ENCODE measurements around the gene TEX51. TPM values are rescaled to one million over a fixed set of nuclear protein-coding genes. Genes with fewer than 3 reads are reported as not detected.

The TEX51 gene
- total and polyA plus RNA-seq, 2 of the 4 experiments (the other 2 are of a cell fraction): not detected

- no peaks in the 10 kb centered on the region for H3K4me1 ChIP-seq (ENCODE audit: control insufficient read depth, insufficient read depth, low read length)
- no peaks in the 10 kb centered on the region for H3K9me3 ChIP-seq (ENCODE audit: control insufficient read depth, insufficient read depth, low read length)
- no peak overlapping the region for H3K23ac ChIP-seq (ENCODE audit: low read depth, low read length)
- no peak overlapping the region for H3K4me2 ChIP-seq (ENCODE audit: low read depth, low read length)
- no peak overlapping the region for H2BK15ac ChIP-seq (ENCODE audit: low read depth, low read length)
- no peak for TF ChIP-seq CTCF (conservative IDR thresholded peaks at IDR 0.05; ENCODE audit: low read depth, low read length)
- TF ChIP-seq MAFK (IDR thresholded peaks at IDR 0.05; ENCODE audit: low read depth, low read length): no peak
- no peak for TF ChIP-seq MAZ (IDR thresholded peaks at IDR 0.05; ENCODE audit: borderline replicate concordance, low read depth, low read length)
- no peak for TF ChIP-seq MXI1 (IDR thresholded peaks at IDR 0.05; ENCODE audit: borderline replicate concordance, low read depth, low read length)
- no peak for TF ChIP-seq RCOR1 (IDR thresholded peaks at IDR 0.05; ENCODE audit: insufficient replicate concordance, low read length)
- no peak for TF ChIP-seq SMC3 (IDR thresholded peaks at IDR 0.05; ENCODE audit: low read depth, low read length)
- no peak for TF ChIP-seq CHD1 (IDR thresholded peaks at IDR 0.05; ENCODE audit: low read depth, low read length)
- TF ChIP-seq FOS (IDR thresholded peaks at IDR 0.05; ENCODE audit: low read depth, low read length): no peak
- no peak for TF ChIP-seq CEBPB (IDR thresholded peaks at IDR 0.05; ENCODE audit: low read depth, low read length)
- TF ChIP-seq ELK1 (IDR thresholded peaks at IDR 0.05; ENCODE audit: borderline replicate concordance, low read depth, low read length): no peak
- no peak for TF ChIP-seq RAD21 (IDR thresholded peaks at IDR 0.05; ENCODE audit: low read length)
- TF ChIP-seq RFX5 (IDR thresholded peaks at IDR 0.05; ENCODE audit: low read depth, low read length): no peak
- TF ChIP-seq NFE2L2 (IDR thresholded peaks at IDR 0.05; ENCODE audit: low read depth, low read length): no peak
- no peaks in the 10 kb centered on the region for H4K20me1 ChIP-seq (ENCODE audit: insufficient read depth, low read length)
- H2BK20ac ChIP-seq (ENCODE audit: low read depth, low read length): no peak overlapping the region
- DNase-seq (no peak), ATAC-seq (ENCODE audit: low read depth) (no peak)
- no peak overlapping the region for H2AFZ ChIP-seq (replicated peaks; ENCODE audit: low read length, poor library complexity)
- no peak overlapping the region for H4K91ac ChIP-seq (ENCODE audit: insufficient read depth, low read depth, low read length)
- no peak overlapping the region for H3K18ac ChIP-seq (ENCODE audit: low read depth, low read length)
- no peak overlapping the region for H2AK5ac ChIP-seq (ENCODE audit: low read depth, low read length)
- H4K8ac ChIP-seq (ENCODE audit: low read depth in 2 of 2, low read length in 2 of 2): no peak overlapping the region
- BruUV-seq (replicated peaks): no TSS peak
- no peak overlapping the region for H4K5ac ChIP-seq (ENCODE audit: low read depth, low read length)
- H3K4me3 ChIP-seq (ENCODE audit: insufficient read depth, low read depth, low read length): no peak overlapping the region
- H3K27ac ChIP-seq (ENCODE audit: insufficient read depth, low read length): no peak overlapping the region
- H3K9ac ChIP-seq (ENCODE audit: low read depth, low read length): no peak overlapping the region
- intact Hi-C loops (cut with micrococcal nuclease) (no loop called here), in situ Hi-C loops (cut with MboI; ENCODE audit: low sequenced_read_pairs) (no loop called here), dilution Hi-C loops (cut with HindIII; ENCODE audit: low sequenced_read_pairs, unreplicated experiment) (no loop called here)
- no peaks in the 10 kb centered on the region for H3K79me1 ChIP-seq (ENCODE audit: low read depth in 1 of 2, low read length in 2 of 2)
- ChIA-PET POLR2A (ENCODE audit: unreplicated experiment) (no interaction called here), CTCF (no interaction called here)
- H3K4ac ChIP-seq (ENCODE audit: low read depth, low read length): no peak overlapping the region
- H3K14ac ChIP-seq (replicated peaks; ENCODE audit: low read depth, low read length): no peak overlapping the region
- no peak overlapping the region for H2BK5ac ChIP-seq (ENCODE audit: low read depth, low read length, poor library complexity, severe bottlenecking)
- 50% methylated on average over 4 of the region's 5 CpGs; no CpG with 5 or more reads in 1 of the 2 experiments for WGBS, 2 experiments (ENCODE audit: extremely low coverage in 2 of 2, insufficient read length in 1 of 2)
- H2AK9ac ChIP-seq (replicated peaks; ENCODE audit: low read depth, low read length, poor library complexity): no peak overlapping the region
- H3K27me3 ChIP-seq (ENCODE audit: control insufficient read depth, insufficient read depth, low read length): 0 out of 2 replicates have a peak, but pooled peaks cover 7% of the 10 kb centered on the region
- no peaks in the 10 kb centered on the region for H3K9me1 ChIP-seq (ENCODE audit: insufficient read depth, low read length)
- H2BK120ac ChIP-seq (ENCODE audit: low read depth, low read length): no peak overlapping the region
- H3K56ac ChIP-seq (ENCODE audit: extremely low read depth, insufficient read depth, low read length): no peak overlapping the region
- H3K36me3 ChIP-seq (ENCODE audit: control insufficient read depth, insufficient read depth, low read length): no peaks in the 10 kb centered on the region
Measured at GRCh38 chr2:126930970-126931590, 32.4 kb downstream of the TEX51 start.

All from IMR-90 (cell line).